NCI-H2171 treated with DMSO at 0.1 percent for 48 hours (cell line): ENCODE data around the gene GPATCH8.

Experiments
- DNase-seq: peaks from one replicate; lab custom pipeline; 2025; lab: John Stamatoyannopoulos, UW

Gene GPATCH8

GRCh38 chr17:44354582-44355561, 148.3 kb downstream of the GPATCH8 start:
- no peak for DNase-seq

GRCh38 chr17:44353672-44354331, 149.4 kb downstream of the GPATCH8 start:
- DNase-seq = no peak

- no peak for DNase-seq
Observed at GRCh38 chr17:44352828-44353671, 150.2 kb downstream of the GPATCH8 start.

GRCh38 chr17:44351961-44352827, 151.0 kb downstream of the GPATCH8 start:
- no peak for DNase-seq

- DNase-seq = no peak
Observed at GRCh38 chr17:44351464-44351863, 151.7 kb downstream of the GPATCH8 start.

- DNase-seq = peak; percentile 65
Observed at GRCh38 chr17:44350733-44351226, 152.4 kb downstream of the GPATCH8 start.

- DNase-seq = no peak
Observed at GRCh38 chr17:44349553-44350070, 153.6 kb downstream of the GPATCH8 start.

GRCh38 chr17:44348988-44349364, 154.2 kb downstream of the GPATCH8 start:
- no peak for DNase-seq

GRCh38 chr17:44348234-44348987, 154.8 kb downstream of the GPATCH8 start:
- DNase-seq = no peak
